Measurements from ENCODE around the gene CABLES1. TPM values are rescaled to one million over a fixed set of nuclear protein-coding genes. Genes with fewer than 3 reads are reported as not detected.

CABLES1 gene
- total RNA-seq, 1 experiment from 2014 or later, result 45.9 TPM

- DNase-seq (ENCODE audit: low spot score), result no peak
Measured at GRCh38 chr18:23113576-23113975, 21.7 kb upstream of the CABLES1 start.

GRCh38 chr18:23114171-23114881 lies 21.0 kb upstream of the CABLES1 start:
- DNase-seq (ENCODE audit: low spot score), result no peak

- no peak for DNase-seq (ENCODE audit: low spot score)
Measured at GRCh38 chr18:23114911-23115310, 20.4 kb upstream of the CABLES1 start.

GRCh38 chr18:23115683-23116096 lies 19.6 kb upstream of the CABLES1 start:
- peak; percentile 59 for DNase-seq (ENCODE audit: low spot score)

GRCh38 chr18:23121133-23121532 lies 14.2 kb upstream of the CABLES1 start:
- DNase-seq (ENCODE audit: low spot score), result no peak

- DNase-seq (ENCODE audit: low spot score), result no peak
Measured at GRCh38 chr18:23122334-23123229, 12.7 kb upstream of the CABLES1 start.

- DNase-seq (ENCODE audit: low spot score), result no peak
Measured at GRCh38 chr18:23126376-23127056, 8.8 kb upstream of the CABLES1 start.

GRCh38 chr18:23127090-23127489 lies 8.2 kb upstream of the CABLES1 start:
- DNase-seq (ENCODE audit: low spot score), result no peak

GRCh38 chr18:23129355-23130002 lies 5.8 kb upstream of the CABLES1 start:
- DNase-seq (ENCODE audit: low spot score), result no peak

- DNase-seq (ENCODE audit: low spot score), result peak; percentile 84
Measured at GRCh38 chr18:23131693-23132319, 3.5 kb upstream of the CABLES1 start.

GRCh38 chr18:23133860-23134779 lies 1.2 kb upstream of the CABLES1 start:
- peak; percentile 64 for DNase-seq (ENCODE audit: low spot score)

- no peak for DNase-seq (ENCODE audit: low spot score)
Measured at GRCh38 chr18:23135550-23136325, 453 bp downstream of the CABLES1 start.

- peak; percentile 25 for DNase-seq (ENCODE audit: low spot score)
Measured at GRCh38 chr18:23136326-23137096, 1.2 kb downstream of the CABLES1 start.

GRCh38 chr18:23137097-23137635 lies 1.9 kb downstream of the CABLES1 start:
- peak; percentile 63 for DNase-seq (ENCODE audit: low spot score)

GRCh38 chr18:23137788-23138216 lies 2.5 kb downstream of the CABLES1 start:
- no peak for DNase-seq (ENCODE audit: low spot score)

- peak; percentile 15 for DNase-seq (ENCODE audit: low spot score)
Measured at GRCh38 chr18:23138471-23138870, 3.2 kb downstream of the CABLES1 start.

GRCh38 chr18:23141104-23141999 lies 6.1 kb downstream of the CABLES1 start:
- DNase-seq (ENCODE audit: low spot score), result peak; percentile 76
